C4-2B (cell line): ENCODE results near the gene EFCAB10.

ENCODE experiments used
- ZFX ChIP-seq: fragments of 450-650 bp; IDR thresholded peaks from 2 replicates; pipeline ENCODE4 v1.6.1; 2017
- TF ChIP-seq, protein P1 (sequence below): fragments of 450-650 bp; conservative IDR thresholded peaks from 2 replicates; pipeline ENCODE4 v1.5.1; 2017; ENCODE audit warnings: mild to moderate bottlenecking

DNA sequence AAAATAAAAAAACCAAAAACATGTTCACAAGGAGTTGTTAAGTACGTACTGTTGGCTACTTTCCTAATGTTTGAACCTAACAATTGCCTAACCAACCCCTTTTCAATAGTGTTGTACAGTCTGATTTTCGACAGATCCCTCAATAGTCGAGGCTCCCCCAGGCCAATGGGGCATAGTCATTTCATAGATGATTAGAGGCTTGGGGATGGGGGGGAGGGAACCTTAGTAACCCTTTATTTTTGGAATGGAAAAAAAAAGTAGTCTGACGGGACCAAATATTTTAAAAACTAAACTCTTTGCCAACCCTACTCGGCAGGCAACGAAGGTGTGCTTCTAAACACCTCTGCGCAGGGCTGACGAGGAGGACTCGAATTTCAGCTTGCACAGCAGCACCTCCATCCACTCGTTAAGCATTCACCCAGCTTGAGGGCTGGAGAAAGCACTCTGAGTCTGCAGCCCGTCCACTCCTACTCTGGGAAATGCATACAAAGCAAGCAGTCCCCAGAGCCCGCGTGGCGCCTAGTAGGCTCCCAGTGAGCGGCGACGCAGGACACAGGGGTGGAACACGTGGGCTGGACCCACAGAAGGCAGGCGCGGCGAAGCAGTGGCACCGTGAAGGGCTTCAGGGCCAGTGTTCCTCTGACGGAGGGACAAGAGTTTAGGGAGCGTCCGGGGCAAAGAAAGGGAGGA, 60.1 kb downstream of the EFCAB10 start:
- TF ChIP-seq, protein P1, sequence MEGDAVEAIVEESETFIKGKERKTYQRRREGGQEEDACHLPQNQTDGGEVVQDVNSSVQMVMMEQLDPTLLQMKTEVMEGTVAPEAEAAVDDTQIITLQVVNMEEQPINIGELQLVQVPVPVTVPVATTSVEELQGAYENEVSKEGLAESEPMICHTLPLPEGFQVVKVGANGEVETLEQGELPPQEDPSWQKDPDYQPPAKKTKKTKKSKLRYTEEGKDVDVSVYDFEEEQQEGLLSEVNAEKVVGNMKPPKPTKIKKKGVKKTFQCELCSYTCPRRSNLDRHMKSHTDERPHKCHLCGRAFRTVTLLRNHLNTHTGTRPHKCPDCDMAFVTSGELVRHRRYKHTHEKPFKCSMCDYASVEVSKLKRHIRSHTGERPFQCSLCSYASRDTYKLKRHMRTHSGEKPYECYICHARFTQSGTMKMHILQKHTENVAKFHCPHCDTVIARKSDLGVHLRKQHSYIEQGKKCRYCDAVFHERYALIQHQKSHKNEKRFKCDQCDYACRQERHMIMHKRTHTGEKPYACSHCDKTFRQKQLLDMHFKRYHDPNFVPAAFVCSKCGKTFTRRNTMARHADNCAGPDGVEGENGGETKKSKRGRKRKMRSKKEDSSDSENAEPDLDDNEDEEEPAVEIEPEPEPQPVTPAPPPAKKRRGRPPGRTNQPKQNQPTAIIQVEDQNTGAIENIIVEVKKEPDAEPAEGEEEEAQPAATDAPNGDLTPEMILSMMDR, result no peak
- no peak for TF ChIP-seq ZFX
